Gastrocnemius medialis (tissue), 4 donors: ENCODE measurements around the gene NR1D1. TPM values are rescaled to one million over a fixed set of nuclear protein-coding genes. Genes with fewer than 3 reads are reported as not detected.
A peak's percentile ranks its signal among the peaks of the same experiment; 100 is the strongest.

Source experiments
- ATAC-seq, 2 donors: fragments of 150-250 bp; one replicate each; pipeline ENCODE4 v1.9.1; 2016
- DNase-seq, 2 donors: peaks; one replicate each; pipeline ENCODE4 v3.0.0-alpha.2; 2019
- H3K27ac ChIP-seq, 4 donors: fragments of 200-600 bp; sonication (generic); 1 replicate in 1 of 4; 2 replicates in 3 of 4; pipeline ENCODE4 v1.5.1; 2016 to 2018; ENCODE audit warnings: mild to moderate bottlenecking in 2 of 4, moderate library complexity in 1 of 4
- H3K27me3 ChIP-seq, 3 donors: fragments of 200-600 bp; sonication (generic) in 2 of 3; 1 replicate in 1 of 3; 2 replicates in 2 of 3; pipeline versions ENCODE4 v1.5.1 to v1.6.0; 2016 to 2019; ENCODE audit warnings: mild to moderate bottlenecking in 1 of 3, moderate library complexity in 1 of 3
- H3K36me3 ChIP-seq, 2 donors: fragments of 200-600 bp; sonication (generic) in 1 of 2; one replicate each; pipeline ENCODE4 v1.5.1; 2017 to 2018
- H3K4me1 ChIP-seq, 2 donors: fragments of 200-600 bp; sonication (generic) in 1 of 2; one replicate each; pipeline ENCODE4 v1.5.1; 2016 to 2017; ENCODE audit warnings: mild to moderate bottlenecking in 2 of 2
- H3K4me3 ChIP-seq, 4 donors: fragments of 200-600 bp; sonication (generic) in 3 of 4; 1 replicate in 1 of 4; 2 replicates in 3 of 4; pipeline ENCODE4 v1.5.1; 2016 to 2019; ENCODE audit warnings: mild to moderate bottlenecking in 2 of 4
- H3K9me3 ChIP-seq, 3 donors: fragments of 200-600 bp; sonication (generic) in 2 of 3; 1 replicate in 1 of 3; 2 replicates in 2 of 3; pipeline ENCODE4 v1.5.1; 2016 to 2019
- POLR2A ChIP-seq, 2 donors: fragments of 450-650 bp; IDR thresholded peaks; one replicate each; pipeline ENCODE4 v1.6.1; 2017; ENCODE audit warnings: antibody characterized with exemption in 2 of 2, mild to moderate bottlenecking in 2 of 2, moderate library complexity in 2 of 2
- in situ Hi-C, 4 donors: fragments of 200-750 bp; cut with MboI; loops; one replicate each; pipeline versions ENCODE4 v1.15.0 to v1.8.0; 2017; ENCODE audit warnings: low sequenced_read_pairs in 4 of 4
- intact Hi-C: fragments of 100-400 bp; cut with DNase I; formaldehyde crosslinking; loops from one replicate; pipeline ENCODE4 v1.15.1; 2023; ENCODE audit warnings: low total_unique reads
- total RNA-seq, 4 donors: library from RNA; depleted of rRNA; stranded (reverse); fragments of >200 nt; gene quantifications; one replicate each; pipeline versions ENCODE4 v1.1.0 to v1.2.3, GENCODE V29; 2016
- TF ChIP-seq, protein P1 (sequence below), 5 experiments: fragments of 450-650 bp in 3 of 5; fragments of 200-600 bp in 2 of 5; sonication (generic) in 2 of 5; IDR thresholded peaks in 4 of 5; conservative IDR thresholded peaks in 1 of 5; 1 replicate in 4 of 5; 2 replicates in 1 of 5; pipeline ENCODE4 v1.5.1; 2016 to 2019; ENCODE audit warnings: antibody characterized with exemption in 5 of 5, mild to moderate bottlenecking in 3 of 5, moderate library complexity in 3 of 5

Gene NR1D1
- total RNA-seq, 4 donors from 2014 or later: 16.0 to 34.2 (median 18.3) TPM

DNA sequence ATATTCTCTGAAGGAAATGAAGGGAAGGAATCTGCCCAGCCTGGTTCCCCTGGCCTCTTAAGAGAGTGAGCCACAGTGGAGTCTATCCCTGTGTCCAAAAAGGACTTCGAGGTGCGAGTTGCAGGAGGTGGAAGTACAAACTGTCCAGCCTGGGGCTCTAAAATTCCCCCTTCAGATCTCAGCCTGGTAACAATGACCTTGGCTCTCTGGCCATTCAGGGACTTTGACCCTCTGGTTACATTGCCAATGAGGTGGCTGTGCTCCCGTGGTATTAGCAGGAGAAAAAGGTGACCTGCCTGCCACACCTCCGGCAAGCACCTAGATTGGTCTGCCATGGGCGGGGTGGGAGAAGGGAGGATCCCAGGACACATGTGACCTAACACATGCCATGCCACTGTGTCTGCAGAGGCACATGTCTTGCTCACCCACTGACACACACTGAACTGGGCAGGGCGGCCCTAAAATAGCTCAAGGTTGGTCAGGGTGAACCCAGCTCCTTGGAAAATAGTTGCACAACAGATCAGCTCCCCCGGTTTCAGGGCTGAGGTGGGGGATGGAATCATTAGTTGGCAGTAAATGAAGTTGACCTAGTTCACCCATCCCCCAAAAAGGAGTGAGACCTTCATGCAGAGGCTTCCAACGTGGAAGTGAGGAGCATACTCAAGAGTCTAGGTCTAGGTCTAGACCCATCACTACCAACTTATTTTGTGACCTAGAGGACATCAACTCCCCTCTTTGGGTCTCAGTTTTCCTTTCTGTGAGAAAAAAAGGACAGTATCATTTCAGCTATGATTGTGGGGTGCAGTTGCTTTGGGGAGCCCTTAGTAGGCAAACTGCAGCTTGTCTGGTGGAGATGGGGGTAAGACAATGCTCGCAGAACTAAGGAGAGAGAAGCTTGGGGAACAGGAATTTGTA is 2.2 kb downstream of the NR1D1 start:
- TF ChIP-seq, protein P1, sequence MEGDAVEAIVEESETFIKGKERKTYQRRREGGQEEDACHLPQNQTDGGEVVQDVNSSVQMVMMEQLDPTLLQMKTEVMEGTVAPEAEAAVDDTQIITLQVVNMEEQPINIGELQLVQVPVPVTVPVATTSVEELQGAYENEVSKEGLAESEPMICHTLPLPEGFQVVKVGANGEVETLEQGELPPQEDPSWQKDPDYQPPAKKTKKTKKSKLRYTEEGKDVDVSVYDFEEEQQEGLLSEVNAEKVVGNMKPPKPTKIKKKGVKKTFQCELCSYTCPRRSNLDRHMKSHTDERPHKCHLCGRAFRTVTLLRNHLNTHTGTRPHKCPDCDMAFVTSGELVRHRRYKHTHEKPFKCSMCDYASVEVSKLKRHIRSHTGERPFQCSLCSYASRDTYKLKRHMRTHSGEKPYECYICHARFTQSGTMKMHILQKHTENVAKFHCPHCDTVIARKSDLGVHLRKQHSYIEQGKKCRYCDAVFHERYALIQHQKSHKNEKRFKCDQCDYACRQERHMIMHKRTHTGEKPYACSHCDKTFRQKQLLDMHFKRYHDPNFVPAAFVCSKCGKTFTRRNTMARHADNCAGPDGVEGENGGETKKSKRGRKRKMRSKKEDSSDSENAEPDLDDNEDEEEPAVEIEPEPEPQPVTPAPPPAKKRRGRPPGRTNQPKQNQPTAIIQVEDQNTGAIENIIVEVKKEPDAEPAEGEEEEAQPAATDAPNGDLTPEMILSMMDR (IDR thresholded peaks at IDR 0.05 in 4 of 5, conservative IDR thresholded peaks at IDR 0.05 in 1 of 5): peak in 1 of 5 experiments; percentile 42
- peak; percentile 77 to 87 for TF ChIP-seq POLR2A (IDR thresholded peaks at IDR 0.05)
- ATAC-seq (peak; percentile 40 to 42), DNase-seq (peak; percentile 96 to 99)
- in situ Hi-C loops (no loop called here), intact Hi-C loops (loop anchor here (1.0 kb wide), 1 partner anchor 27 kb away; no protein-coding TSS in a partner anchor)
- Histone ChIP-seq H3K36me3 (peaks cover 0 to 37% of the 10 kb centered on the region in 2 donors), H3K27me3 (no peaks in the 10 kb centered on the region), H3K4me3 (peak overlapping the region; percentile 45 to 82 (median 60)), H3K9me3 (no peaks in the 10 kb centered on the region), H3K27ac (peak overlapping the region; percentile 94 to 100 (median 98)), H3K4me1 (peaks cover 77 to 79% of the 10 kb centered on the region in 2 donors)

DNA sequence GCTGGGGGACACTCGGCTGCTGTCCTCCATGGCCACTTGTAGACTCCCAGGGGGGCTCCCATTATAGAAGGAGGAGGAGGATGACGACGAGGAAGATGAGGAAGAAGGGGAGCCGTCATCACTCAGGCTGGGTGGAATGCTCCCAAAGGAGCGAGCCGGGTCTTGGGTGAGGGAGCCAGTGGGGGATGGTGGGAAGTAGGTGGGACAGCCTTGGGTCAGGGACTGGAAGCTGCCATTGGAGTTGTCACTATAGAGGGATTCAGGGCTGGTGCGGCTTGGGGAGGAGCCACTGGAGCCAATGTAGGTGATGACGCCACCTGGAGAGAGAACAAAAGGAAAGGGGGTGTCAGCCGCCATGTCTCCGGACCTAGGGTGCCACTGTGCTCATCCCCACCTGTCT is 3.3 kb downstream of the NR1D1 start:
- no peaks in the 10 kb centered on the region for H3K9me3 ChIP-seq
- in situ Hi-C loops (no loop called here), intact Hi-C loops (no loop called here)
- H3K36me3 ChIP-seq: peaks cover 0 to 45% of the 10 kb centered on the region in 2 donors
- H3K27ac ChIP-seq: peak overlapping the region; percentile 94 to 100 (median 98)
- H3K27me3 ChIP-seq: no peaks in the 10 kb centered on the region
- H3K4me3 ChIP-seq: peak overlapping the region; percentile 43 to 82 (median 52)
- ATAC-seq (no peak), DNase-seq (peak in 1 of 2 donors; percentile 50)
- peaks cover 77 to 79% of the 10 kb centered on the region in 2 donors for H3K4me1 ChIP-seq
- no peak for TF ChIP-seq POLR2A (IDR thresholded peaks at IDR 0.05)
- TF ChIP-seq, protein P1 (IDR thresholded peaks at IDR 0.05 in 4 of 5, conservative IDR thresholded peaks at IDR 0.05 in 1 of 5): no peak

DNA sequence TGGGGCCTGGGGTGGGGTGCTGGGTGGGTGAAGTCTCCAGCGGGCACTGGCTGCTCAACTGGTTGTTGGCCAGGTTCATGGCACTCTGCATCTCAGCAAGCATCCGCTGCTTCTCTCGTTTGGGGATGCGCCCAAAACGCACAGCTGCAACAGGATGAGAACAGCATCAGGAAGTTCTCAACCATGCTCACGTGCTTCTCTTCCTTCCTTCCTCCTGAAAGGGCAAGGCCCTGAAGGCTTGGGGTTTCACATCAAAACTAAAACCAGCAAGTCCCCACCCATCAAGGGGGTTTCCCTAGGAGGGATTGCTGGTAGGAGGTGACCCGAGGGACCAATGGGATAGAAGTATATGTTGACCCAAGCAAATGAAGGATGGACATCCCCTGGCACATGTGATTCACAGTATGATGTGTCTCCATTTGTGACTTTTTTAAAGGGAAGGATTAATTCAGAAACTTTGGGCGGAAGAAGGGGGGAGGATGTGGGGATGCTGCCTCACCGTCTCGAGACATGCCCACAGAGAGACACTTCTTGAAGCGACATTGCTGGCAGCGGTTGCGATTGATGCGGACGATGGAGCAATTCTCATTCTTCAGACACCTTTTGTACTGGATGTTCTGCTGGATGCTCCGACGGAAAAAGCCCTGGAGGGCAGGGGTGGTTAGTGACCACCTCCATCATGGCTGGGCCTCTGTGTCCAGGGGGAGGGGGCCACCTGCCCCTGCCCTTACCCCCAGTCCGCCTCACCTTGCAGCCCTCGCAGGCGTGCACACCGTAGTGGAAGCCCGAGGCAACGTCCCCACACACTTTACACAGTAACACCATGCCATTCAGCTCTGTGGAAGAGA is 4.2 kb downstream of the NR1D1 start:
- in situ Hi-C loops: no loop called here
- H3K4me3 ChIP-seq: peak overlapping the region; percentile 12 to 82 (median 44)
- no peak for TF ChIP-seq POLR2A (IDR thresholded peaks at IDR 0.05)
- TF ChIP-seq, protein P1 (IDR thresholded peaks at IDR 0.05 in 4 of 5, conservative IDR thresholded peaks at IDR 0.05 in 1 of 5): no peak
- no peak for ATAC-seq
- H3K36me3 ChIP-seq: peaks cover 0 to 45% of the 10 kb centered on the region in 2 donors
- no peaks in the 10 kb centered on the region for H3K27me3 ChIP-seq
- peak in 1 of 2 donors; percentile 67 for DNase-seq
- H3K4me1 ChIP-seq: peaks cover 77 to 79% of the 10 kb centered on the region in 2 donors
- no peaks in the 10 kb centered on the region for H3K9me3 ChIP-seq
- H3K27ac ChIP-seq: peak overlapping the region; percentile 94 to 100 (median 98)
- intact Hi-C loops: no loop called here

DNA sequence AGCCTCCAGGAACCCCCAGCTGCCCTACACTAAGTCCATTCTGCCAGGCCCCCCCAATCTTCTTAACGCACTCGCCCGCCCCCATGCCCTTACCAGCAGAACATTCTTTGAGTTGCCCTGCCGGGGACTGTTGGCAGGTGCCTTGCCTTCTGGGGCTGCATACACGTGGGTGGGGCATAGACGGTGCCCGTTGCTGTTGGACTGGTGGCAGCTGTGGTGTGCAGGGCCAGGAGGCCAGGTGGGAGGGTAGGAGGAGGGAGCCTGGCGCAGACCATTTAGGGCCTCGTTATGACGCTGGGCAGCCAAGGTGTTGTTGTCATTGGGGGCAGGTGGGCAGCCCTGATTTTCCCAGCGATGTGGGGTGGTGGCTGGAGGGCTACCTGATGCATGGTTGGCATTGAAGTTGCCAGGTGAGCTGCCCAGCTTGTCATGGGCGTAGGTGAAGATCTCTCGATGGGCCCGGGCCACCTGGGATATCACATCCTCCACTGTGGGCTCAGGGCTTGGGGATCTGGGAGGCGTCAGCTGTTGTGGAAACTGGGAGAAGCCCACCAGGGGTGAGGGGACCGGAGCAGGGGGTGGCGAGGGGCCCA is 4.9 kb downstream of the NR1D1 start:
- H3K27me3 ChIP-seq: no peaks in the 10 kb centered on the region
- H3K36me3 ChIP-seq: peaks cover 0 to 45% of the 10 kb centered on the region in 2 donors
- intact Hi-C loops (no loop called here), in situ Hi-C loops (no loop called here)
- peak overlapping the region in 1 of 4 donors; percentile 3 for H3K4me3 ChIP-seq
- TF ChIP-seq, protein P1 (IDR thresholded peaks at IDR 0.05 in 4 of 5, conservative IDR thresholded peaks at IDR 0.05 in 1 of 5): peak in 1 of 5 experiments; percentile 20
- TF ChIP-seq POLR2A (IDR thresholded peaks at IDR 0.05): peak; percentile 38 to 47
- peak in 1 of 2 donors; percentile 86 for DNase-seq
- no peaks in the 10 kb centered on the region for H3K9me3 ChIP-seq
- peak overlapping the region; percentile 94 to 100 (median 98) for H3K27ac ChIP-seq
- H3K4me1 ChIP-seq: peaks cover 77 to 81% of the 10 kb centered on the region in 2 donors
- ATAC-seq: no peak
